ENCODE data around the gene CYBRD1.

DNA sequence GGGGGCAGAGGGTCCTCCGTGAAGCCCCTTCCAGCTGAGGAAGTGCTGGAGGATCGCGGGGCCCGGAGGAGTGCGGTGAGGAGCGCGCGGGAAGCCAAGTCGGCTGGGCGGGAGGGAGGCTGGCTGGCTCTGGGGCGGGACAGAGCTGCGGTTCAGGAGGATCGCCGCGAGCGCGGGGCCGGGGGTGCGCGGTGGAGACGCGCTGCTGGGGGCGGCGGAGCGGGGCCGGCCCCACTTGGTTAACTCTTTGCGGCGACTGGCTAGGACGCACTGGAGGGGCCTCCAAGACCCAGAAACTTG lies 464 bp downstream of the CYBRD1 start:
- TF ChIP-seq, protein P1, sequence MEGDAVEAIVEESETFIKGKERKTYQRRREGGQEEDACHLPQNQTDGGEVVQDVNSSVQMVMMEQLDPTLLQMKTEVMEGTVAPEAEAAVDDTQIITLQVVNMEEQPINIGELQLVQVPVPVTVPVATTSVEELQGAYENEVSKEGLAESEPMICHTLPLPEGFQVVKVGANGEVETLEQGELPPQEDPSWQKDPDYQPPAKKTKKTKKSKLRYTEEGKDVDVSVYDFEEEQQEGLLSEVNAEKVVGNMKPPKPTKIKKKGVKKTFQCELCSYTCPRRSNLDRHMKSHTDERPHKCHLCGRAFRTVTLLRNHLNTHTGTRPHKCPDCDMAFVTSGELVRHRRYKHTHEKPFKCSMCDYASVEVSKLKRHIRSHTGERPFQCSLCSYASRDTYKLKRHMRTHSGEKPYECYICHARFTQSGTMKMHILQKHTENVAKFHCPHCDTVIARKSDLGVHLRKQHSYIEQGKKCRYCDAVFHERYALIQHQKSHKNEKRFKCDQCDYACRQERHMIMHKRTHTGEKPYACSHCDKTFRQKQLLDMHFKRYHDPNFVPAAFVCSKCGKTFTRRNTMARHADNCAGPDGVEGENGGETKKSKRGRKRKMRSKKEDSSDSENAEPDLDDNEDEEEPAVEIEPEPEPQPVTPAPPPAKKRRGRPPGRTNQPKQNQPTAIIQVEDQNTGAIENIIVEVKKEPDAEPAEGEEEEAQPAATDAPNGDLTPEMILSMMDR (IDR thresholded peaks at IDR 0.05; ENCODE audit: low read depth, low read length): no peak
- TF ChIP-seq POLR2A (IDR thresholded peaks at IDR 0.05; ENCODE audit: extremely low read depth, insufficient read length): no peak
